ENCODE data around the gene CTNNBIP1.
A peak's percentile ranks its signal among the peaks of the same experiment; 100 is the strongest.

Gene CTNNBIP1

GRCh38 chr1:9903801-9904527, 6.1 kb downstream of the CTNNBIP1 start:
- peak; percentile 48 to 54 for DNase-seq

- DNase-seq, result no peak
These were observed 8.0 kb downstream of the CTNNBIP1 start for GRCh38 chr1:9902060-9902452.

DNA sequence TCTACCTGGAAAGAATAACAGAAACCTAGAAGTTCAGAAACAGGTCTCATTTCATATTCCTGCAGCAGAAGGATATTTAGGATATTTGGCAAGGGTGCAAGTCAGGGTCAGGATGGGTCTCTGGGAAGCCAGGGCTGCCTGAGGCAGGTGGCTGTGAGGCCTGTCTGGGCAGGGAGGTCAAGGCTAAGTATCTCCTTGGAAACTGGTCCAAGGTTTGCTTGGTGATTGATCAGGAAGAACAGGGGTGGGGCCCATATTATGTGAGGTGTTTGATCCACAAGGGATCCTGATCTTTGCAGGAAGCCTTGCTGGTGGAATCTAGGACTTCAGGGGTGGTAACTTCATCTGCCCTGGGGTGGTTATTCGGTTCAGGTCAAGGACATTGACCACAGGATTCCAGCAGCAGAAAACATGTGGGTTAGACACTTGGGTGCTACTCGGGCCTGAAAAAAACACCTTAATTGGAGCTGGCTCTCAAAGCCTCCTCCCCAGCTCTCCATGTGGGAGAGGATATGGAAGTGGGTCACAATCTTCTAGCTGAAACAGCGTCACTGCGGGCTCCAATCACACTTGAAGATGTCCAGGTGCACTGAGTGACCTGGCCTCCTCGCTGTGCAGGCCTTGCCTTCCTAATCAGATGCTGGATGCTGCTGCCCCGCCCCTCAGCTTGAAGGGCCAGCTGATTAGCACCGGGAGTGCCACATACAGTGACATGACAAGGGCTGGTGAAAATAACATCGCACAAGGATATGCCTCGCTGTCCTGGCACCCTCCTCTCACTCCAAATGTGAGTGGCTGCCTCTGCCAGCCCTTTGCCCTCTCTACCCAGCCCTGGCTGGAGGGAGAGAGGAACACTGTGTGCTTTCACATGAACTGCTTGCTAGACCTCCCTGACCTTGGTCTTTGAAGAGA, 8.7 kb downstream of the CTNNBIP1 start:
- DNase-seq, result no peak

DNA sequence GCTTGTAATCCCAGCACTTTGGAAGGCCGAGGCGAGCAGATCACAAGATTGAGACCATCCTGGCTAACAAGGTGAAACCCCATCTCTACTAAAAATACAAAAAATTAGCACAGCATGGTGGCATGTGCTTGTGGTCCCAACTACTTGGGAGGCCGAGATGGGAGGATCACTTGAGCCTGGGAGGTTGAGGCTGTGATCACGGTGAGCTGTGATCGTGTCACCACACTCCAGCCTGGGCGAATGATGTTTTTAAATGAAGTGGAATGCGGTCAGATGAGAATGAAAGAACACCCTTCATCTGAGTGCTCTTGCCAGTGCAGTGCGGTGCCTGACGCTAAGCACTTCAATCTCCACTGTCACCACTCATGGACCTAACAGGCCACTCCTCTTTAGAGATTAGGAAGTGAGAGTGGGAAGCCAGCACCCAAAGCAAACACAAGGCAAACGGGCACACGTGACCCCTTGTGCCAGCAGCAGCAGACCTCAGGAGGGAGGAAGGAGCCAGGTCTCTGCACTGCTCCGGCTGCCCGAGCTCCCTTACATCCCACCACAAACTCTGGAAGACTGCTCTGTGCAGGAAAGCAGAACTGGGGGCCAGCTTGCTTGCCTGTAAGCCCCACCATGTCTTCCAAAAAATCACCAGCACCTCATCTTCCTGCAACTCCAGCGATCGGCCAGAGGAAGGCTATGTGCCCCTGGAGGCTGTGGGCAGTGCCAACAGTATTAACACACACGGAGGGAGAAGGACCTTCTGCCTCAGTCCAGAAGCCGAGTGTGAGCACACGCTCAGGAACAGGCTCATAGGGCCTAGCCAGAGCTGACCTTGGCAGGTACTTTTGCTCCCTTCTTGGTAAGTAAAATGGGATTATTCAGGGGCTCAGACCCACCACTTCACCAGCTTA, 9.7 kb downstream of the CTNNBIP1 start:
- no peak for DNase-seq

DNA sequence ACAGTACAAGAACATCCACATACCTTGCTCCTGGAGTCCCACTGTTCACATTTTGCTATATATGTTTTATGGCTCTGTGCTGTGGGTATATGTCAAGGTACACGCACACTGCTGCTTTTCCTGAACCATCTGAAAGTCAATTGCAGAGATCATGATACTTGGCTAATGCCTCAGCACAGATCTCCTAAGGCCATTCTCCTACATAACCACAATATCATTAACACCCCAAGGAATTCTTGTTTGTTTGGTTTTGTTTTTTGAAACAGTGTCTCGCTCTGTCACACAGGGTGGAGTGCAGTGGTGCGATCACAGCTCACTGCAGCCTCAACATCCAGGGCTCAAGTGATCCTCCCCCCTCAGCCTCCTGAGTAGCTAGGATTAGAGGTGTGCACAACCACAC, 16.0 kb downstream of the CTNNBIP1 start:
- DNase-seq, result no peak

DNA sequence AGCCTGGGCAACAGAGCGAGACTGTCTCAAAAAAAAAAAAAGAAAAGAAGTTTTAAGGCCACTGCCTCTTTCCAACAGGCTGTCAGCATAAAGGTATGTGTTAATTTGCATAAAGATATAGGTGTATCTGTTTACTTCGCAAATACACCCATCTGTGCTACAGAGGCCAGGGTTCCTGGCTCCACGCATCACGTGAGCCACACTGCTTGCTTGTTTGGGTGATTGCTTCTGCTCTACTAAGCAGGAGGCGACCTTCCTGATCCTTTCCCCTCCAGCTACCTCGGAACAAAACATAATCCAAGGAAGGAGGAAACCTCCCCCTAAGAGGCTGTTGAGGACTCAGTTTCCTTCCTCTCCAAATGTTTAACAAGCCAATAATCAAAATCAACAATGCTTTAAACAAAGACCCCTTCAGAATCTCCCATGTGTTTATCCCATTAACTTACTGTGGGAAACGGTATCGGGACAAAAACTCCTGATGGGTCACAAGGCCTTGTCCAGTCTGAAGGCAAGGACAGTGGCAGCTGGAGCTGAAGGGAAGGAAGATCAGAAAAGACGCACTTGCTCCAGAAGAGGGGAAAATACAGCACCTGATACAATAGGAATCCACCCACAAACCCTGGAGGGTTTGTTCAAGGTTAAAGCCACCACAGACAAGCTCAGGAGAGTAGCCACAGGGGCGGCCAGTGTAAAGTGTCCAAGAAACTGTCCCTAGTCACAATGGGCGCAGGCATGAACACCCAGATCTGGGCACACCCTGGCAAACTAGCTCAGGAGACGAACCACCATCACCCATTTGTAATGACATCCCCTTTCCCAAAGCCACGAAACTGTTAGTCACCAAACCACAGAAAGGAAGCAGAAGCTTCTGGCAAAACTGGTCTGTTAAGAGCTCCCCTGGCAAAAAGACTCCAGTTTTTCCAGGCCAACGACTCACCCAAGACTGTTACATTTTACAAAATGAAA, 17.2 kb downstream of the CTNNBIP1 start:
- DNase-seq, result no peak

DNA sequence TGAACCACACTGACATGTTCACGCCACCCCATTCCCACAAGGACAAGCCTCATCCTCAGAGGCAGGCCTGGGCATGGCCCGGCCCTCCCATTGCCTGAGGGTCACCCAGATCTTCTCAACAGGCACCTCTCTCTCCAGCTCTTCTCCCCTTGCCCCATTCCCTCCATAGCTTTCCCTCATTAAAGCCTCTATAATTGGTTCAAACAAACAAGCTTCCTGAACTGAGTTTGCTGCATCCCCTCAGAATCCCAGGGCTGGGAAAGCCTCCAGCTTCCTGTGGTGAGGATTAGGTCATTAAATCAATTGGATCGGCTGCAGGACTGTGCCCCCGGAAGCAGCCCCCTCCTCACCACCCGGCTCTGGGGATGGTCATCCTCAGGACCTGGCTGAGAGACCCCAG, 18.9 kb downstream of the CTNNBIP1 start:
- no peak for DNase-seq

DNA sequence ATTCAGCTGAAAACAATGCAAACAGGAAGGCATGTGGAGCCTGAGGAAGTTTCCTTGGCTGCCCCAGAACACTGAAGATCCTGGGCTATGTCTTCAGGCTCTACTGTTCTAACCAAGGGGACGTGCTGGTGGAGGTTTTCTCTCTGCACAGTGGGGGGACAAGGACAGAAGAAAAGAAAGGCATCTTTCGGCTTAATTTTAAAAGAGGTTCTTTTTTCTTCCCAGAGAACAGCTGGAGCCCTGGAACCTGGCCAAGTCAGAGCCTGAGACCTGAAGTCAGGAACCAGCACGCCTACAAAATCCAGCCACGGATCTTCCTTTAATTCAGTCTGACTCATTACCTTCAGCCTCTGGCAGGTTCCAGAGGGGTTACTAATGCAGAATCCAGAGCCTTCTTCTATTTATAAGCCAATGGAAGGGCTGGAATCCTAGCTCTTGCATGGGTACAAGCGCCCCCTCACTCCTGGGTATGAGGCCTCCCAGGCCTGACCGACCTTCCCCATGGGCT, 19.8 kb downstream of the CTNNBIP1 start:
- DNase-seq, result no peak

GRCh38 chr1:9889411-9889810, 20.7 kb downstream of the CTNNBIP1 start:
- DNase-seq, result no peak

DNA sequence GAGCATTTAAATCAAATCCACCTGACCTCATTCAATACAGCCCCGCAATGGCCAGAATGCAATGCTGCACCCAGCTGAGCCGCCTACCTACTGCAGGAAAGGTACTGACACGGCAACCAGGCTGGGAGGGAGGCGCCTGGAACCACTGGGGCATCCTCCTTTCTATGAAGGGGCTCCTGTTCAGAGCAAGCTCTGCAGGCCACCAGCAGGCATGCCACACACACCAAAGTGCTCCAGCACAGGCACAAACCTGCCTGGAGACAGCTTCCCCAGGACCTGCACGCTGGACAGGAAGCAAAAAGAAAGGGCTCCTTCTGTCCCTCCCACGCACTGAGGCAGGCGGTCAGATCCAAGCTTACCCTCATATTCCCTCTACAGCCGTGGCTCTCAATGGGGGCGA, 21.2 kb downstream of the CTNNBIP1 start:
- no peak for DNase-seq

- no peak for DNase-seq
These were observed 23.0 kb downstream of the CTNNBIP1 start for GRCh38 chr1:9887070-9887469.

DNA sequence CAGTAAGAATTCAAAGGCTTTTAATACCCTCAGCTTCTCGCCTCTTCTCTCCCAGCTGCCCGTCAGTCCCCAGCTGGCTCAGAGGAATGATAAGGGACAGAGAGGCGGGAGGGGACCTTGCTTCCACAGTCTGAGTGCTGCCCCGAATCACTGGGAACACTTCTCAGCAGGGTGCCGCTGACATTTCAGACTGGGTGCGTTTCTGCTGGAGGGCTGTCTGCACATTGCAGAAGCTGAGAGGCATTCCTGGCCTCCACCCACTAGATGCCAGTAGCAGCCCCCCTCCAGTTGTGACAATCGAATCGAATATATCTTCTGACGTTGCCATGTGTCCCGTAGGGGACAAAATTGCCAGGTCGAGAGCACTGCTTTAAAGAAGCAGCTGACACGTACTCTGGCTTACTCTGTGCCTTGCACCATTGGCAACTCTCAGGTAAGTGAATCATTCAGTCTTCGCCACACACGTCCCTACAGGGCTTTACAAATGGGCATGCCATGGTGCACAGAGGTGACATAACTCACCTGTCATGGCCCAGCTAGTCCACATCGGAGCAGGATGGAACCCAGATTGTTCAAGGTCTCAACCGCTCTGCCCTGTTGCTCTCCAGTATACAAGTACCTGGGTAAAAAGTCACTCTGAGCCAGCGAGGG, 23.9 kb downstream of the CTNNBIP1 start:
- DNase-seq, result no peak

- DNase-seq, result no peak
These were observed 25.3 kb downstream of the CTNNBIP1 start for GRCh38 chr1:9884805-9885204.

DNA sequence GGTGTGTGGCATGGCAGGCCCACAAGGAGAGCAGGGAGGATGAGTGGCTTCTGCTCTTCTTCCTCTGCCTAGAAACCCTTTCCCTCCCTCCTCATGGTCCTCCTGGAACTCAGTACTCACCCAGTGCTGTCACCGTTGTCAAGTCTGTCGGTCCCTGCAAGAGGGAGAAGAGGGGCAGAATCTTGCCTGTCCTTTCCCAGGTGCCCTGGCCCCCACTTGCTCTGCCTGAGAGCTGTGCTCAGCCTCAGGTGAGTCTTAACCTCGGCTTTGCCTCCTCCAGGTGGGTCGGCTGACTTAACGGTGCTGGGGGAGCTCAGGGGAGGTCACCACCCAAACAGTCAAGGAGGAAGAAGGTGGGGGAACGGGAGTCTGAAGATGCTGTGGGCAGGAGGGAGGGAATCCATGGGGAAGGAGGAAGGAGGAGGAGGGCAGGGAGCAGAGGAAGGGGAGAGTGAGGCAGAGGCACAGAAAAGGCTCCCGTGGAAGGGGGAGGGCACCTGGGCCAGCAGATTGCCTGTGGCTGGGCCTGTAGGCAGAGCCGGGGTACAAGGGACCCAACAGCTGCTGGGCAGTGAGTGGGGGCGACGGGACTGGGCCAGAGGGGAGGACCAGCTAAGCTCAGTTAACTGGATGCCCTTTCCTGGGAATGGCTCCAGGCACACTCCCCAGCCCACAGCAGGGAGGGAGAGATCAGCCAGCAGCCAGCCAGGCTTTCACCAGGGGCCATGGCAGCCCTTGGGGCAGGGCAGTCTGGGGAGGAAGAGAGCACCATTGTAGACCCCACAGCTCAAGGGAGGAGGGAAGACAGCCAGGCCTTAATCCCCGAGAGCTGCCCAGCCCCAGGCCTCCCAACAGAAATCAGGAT, 26.3 kb downstream of the CTNNBIP1 start:
- DNase-seq, result no peak

GRCh38 chr1:9882945-9883303, 27.1 kb downstream of the CTNNBIP1 start:
- no peak for DNase-seq

DNA sequence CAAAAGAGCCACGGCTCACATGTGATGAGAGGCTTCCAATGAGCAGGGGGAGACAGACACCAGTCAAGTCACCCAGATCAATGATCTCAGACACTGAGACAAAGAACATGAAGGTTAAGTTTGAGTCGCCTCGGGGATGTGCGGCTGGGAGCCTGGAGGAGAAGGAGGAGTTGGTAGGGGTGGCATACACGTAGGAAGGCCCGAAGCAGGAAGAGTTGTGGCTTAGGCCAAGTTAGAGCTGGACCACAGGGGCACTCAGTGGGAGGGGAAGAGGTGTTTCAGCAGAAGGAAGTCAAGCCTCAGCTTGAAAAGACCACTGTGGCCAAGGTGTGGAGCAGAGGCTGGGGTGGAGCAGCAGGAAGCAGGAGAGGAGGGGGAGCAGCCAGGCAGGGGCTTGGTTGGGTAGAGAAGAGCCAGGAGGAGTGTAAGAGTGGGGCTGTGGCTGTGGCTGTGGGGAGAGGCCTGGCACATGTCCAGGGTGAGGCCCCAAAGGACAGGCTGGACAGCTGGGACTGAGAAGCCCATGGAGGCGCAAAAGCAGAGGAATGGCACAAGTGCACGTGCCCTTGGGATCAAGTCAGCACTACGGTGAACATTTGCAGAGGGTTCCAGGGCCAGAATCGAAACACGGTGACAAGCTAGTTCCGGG, 27.6 kb downstream of the CTNNBIP1 start:
- peak in 1 of 2 experiments; percentile 27 for DNase-seq

DNA sequence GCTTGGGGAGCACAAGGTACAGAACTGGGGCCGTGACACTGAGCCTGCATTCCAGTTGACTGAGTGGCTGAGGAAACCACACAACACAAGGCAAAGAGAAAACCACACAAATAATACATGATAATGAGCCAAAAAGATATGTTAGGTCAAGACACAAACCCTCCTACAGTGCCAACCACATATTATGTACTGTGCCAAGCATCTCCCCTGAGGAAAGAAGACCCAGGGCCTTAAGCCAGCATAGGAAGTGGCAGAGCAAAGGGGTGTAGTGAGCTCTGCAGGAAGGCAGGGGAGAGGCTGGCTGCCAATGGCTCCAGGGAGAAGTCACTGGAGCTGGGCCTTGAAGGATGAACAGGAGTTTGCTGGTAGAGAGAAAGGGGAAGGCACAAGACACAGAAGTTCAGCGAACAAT, 28.2 kb downstream of the CTNNBIP1 start:
- DNase-seq, result no peak

- DNase-seq, result no peak
These were observed 31.7 kb downstream of the CTNNBIP1 start for GRCh38 chr1:9878404-9878803.

GRCh38 chr1:9877962-9878361, 32.1 kb downstream of the CTNNBIP1 start:
- DNase-seq, result no peak

- DNase-seq, result no peak
These were observed 34.5 kb downstream of the CTNNBIP1 start for GRCh38 chr1:9875636-9876000.
